ENCODE data around the gene NSUN5. TPM values are rescaled to one million over a fixed set of nuclear protein-coding genes. Genes with fewer than 3 reads are reported as not detected.

The NSUN5 gene
- total RNA-seq, 2 experiments from 2014 or later: 66.7 to 67.7 TPM

GRCh38 chr7:73354196-73354595 lies 45.6 kb upstream of the NSUN5 start:
- Histone ChIP-seq H2AFZ (ENCODE audit: low read length) (no peak overlapping the region), H3K4me1 (ENCODE audit: insufficient read depth, low read length, poor library complexity, severe bottlenecking) (peaks cover 9% of the 10 kb centered on the region), H3K4me2 (ENCODE audit: low read length) (no peak overlapping the region), H3K79me2 (ENCODE audit: insufficient read depth, low read depth, low read length) (no peaks in the 10 kb centered on the region), H3K27ac (ENCODE audit: low read depth, low read length, poor library complexity, severe bottlenecking) (no peak overlapping the region), H3K4me3 (ENCODE audit: low read depth, low read length, poor library complexity, severe bottlenecking) (no peak overlapping the region), H3K36me3 (ENCODE audit: insufficient read depth, low read length) (no peaks in the 10 kb centered on the region), H3K9me3 (ENCODE audit: low read length) (no peaks in the 10 kb centered on the region), H3K9me2 (ENCODE audit: insufficient read depth, low read length) (no peaks in the 10 kb centered on the region), H4K20me1 (ENCODE audit: insufficient read depth, low read length) (no peaks in the 10 kb centered on the region)
- DNase-seq (ENCODE audit: low spot score): no peak
- CTCF ChIA-PET (ENCODE audit: unreplicated experiment): no interaction called here
- intact Hi-C loops (cut with micrococcal nuclease; ENCODE audit: unreplicated experiment): no loop called here
- TF ChIP-seq EZH2phosphoT487 (IDR thresholded peaks at IDR 0.05; ENCODE audit: borderline replicate concordance, low read depth, low read length) (no peak), CTCF (conservative IDR thresholded peaks at IDR 0.05; ENCODE audit: low read length) (no peak)
- no TSS peak for BruUV-seq (replicated peaks)
- POLR2A ChIA-PET: no interaction called here

DNA sequence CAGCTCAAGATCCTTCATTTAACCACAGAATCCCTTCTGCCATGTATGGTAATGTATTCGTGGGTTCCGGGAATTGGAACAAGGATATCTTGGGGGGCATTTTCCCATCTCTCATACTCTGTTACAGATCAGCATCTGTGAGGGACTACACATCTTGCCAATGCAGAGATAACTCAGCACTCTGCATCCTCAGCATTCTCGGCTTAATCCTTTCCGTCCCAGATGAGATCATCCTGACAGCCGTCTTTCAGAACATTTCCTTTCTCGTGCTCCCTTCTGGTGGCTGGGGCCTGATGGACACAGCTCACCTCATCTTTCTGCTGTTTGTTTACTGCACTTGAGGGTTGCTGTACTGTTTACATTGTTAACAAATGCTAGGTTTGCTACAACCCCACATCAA lies 44.6 kb upstream of the NSUN5 start:
- intact Hi-C loops (cut with micrococcal nuclease; ENCODE audit: unreplicated experiment): no loop called here
- no peak overlapping the region for H3K4me2 ChIP-seq (ENCODE audit: low read length)
- H3K79me2 ChIP-seq (ENCODE audit: insufficient read depth, low read depth, low read length): no peaks in the 10 kb centered on the region
- peaks cover 4% of the 10 kb centered on the region for H3K4me1 ChIP-seq (ENCODE audit: insufficient read depth, low read length, poor library complexity, severe bottlenecking)
- no peaks in the 10 kb centered on the region for H3K36me3 ChIP-seq (ENCODE audit: insufficient read depth, low read length)
- no peak for DNase-seq (ENCODE audit: low spot score)
- ChIA-PET CTCF (ENCODE audit: unreplicated experiment) (no interaction called here), POLR2A (no interaction called here)
- no TSS peak for BruUV-seq (replicated peaks)
- H3K9me2 ChIP-seq (ENCODE audit: insufficient read depth, low read length): no peaks in the 10 kb centered on the region
- no peak overlapping the region for H3K27ac ChIP-seq (ENCODE audit: low read depth, low read length, poor library complexity, severe bottlenecking)
- H3K4me3 ChIP-seq (ENCODE audit: low read depth, low read length, poor library complexity, severe bottlenecking): no peak overlapping the region
- H2AFZ ChIP-seq (ENCODE audit: low read length): no peak overlapping the region
- H4K20me1 ChIP-seq (ENCODE audit: insufficient read depth, low read length): no peaks in the 10 kb centered on the region
- H3K9me3 ChIP-seq (ENCODE audit: low read length): no peaks in the 10 kb centered on the region
- TF ChIP-seq EZH2phosphoT487 (IDR thresholded peaks at IDR 0.05; ENCODE audit: borderline replicate concordance, low read depth, low read length): no peak

DNA sequence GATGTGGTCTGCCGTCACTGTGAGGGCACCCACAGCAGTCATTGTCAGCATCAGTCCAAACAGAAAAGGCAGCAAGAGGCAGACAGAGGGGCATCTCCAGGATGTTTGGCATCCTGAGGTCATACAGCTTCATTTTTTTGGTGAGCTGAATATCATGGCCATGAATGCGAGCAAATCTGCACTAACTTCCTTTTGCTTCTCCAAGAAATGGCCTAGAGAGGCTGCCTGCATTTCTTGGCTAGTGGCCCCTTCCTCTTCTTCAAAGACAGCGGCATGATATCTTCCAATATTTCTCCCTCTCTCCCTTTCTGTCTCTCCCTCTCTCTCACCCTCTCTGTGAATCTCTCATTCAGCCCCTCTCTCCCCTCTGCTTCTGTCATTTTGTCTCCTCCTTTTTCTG lies 44.2 kb upstream of the NSUN5 start:
- no peaks in the 10 kb centered on the region for H4K20me1 ChIP-seq (ENCODE audit: insufficient read depth, low read length)
- ChIA-PET POLR2A (no interaction called here), CTCF (ENCODE audit: unreplicated experiment) (no interaction called here)
- intact Hi-C loops (cut with micrococcal nuclease; ENCODE audit: unreplicated experiment): no loop called here
- DNase-seq (ENCODE audit: low spot score): no peak
- no peaks in the 10 kb centered on the region for H3K36me3 ChIP-seq (ENCODE audit: insufficient read depth, low read length)
- H3K27ac ChIP-seq (ENCODE audit: low read depth, low read length, poor library complexity, severe bottlenecking): no peak overlapping the region
- no peaks in the 10 kb centered on the region for H3K9me3 ChIP-seq (ENCODE audit: low read length)
- H3K9me2 ChIP-seq (ENCODE audit: insufficient read depth, low read length): no peaks in the 10 kb centered on the region
- H3K4me3 ChIP-seq (ENCODE audit: low read depth, low read length, poor library complexity, severe bottlenecking): no peak overlapping the region
- no peak overlapping the region for H3K4me2 ChIP-seq (ENCODE audit: low read length)
- no TSS peak for BruUV-seq (replicated peaks)
- H3K79me2 ChIP-seq (ENCODE audit: insufficient read depth, low read depth, low read length): no peaks in the 10 kb centered on the region
- H2AFZ ChIP-seq (ENCODE audit: low read length): no peak overlapping the region
- no peak for TF ChIP-seq CTCF (conservative IDR thresholded peaks at IDR 0.05; ENCODE audit: low read length)
- no peak for TF ChIP-seq EZH2phosphoT487 (IDR thresholded peaks at IDR 0.05; ENCODE audit: borderline replicate concordance, low read depth, low read length)
- H3K4me1 ChIP-seq (ENCODE audit: insufficient read depth, low read length, poor library complexity, severe bottlenecking): no peaks in the 10 kb centered on the region
